ENCODE data around the gene DOCK1.

DNA sequence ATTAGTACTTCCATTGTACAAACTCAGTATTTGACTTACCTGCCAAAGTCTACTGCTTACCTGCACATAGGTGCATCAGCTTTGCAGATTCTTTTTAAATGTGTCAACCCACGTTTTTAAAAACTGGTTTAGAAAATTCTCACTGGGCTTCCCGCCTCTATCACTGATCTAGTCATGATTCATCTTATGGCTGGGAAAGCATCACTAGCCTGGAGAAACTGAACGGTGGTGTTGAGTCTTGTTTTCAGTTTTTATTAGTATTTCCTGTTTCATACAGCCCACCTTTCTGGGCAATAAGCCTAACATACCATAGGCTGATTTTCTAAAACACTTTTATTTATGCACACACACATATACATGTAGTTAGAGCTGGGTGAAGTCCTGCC lies 19.7 kb downstream of the DOCK1 start:
- TF ChIP-seq, protein P1, sequence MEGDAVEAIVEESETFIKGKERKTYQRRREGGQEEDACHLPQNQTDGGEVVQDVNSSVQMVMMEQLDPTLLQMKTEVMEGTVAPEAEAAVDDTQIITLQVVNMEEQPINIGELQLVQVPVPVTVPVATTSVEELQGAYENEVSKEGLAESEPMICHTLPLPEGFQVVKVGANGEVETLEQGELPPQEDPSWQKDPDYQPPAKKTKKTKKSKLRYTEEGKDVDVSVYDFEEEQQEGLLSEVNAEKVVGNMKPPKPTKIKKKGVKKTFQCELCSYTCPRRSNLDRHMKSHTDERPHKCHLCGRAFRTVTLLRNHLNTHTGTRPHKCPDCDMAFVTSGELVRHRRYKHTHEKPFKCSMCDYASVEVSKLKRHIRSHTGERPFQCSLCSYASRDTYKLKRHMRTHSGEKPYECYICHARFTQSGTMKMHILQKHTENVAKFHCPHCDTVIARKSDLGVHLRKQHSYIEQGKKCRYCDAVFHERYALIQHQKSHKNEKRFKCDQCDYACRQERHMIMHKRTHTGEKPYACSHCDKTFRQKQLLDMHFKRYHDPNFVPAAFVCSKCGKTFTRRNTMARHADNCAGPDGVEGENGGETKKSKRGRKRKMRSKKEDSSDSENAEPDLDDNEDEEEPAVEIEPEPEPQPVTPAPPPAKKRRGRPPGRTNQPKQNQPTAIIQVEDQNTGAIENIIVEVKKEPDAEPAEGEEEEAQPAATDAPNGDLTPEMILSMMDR (IDR thresholded peaks at IDR 0.05; ENCODE audit: low read length), result no peak
- no peak for TF ChIP-seq EZH2phosphoT487 (IDR thresholded peaks at IDR 0.05; ENCODE audit: low read length)

Data from MM.1S (cell line).